CD4-positive, alpha-beta memory T cell (primary cell): Measurements from ENCODE around the gene KCNJ9. TPM values are rescaled to one million over a fixed set of nuclear protein-coding genes. Genes with fewer than 3 reads are reported as not detected.

Experiments used
- CTCF ChIA-PET: fragments of 350-600 bp; sonication (Branson Sonifier 250); formaldehyde crosslinking; loops from one replicate; lab custom pipeline; 2021; ENCODE audit warnings: inconsistent platforms; ENCODE audit not compliant: partially characterized antibody; lab: Charles Lee
- POLR2A ChIA-PET: fragments of 350-600 bp; sonication (Branson Sonifier 250); formaldehyde crosslinking; loops from one replicate; lab custom pipeline; 2021; ENCODE audit not compliant: partially characterized antibody; lab: Charles Lee
- DNase-seq, 5 donors: peaks; one replicate each; pipeline versions ENCODE4 v3.0.0 to v3.0.0-alpha.2; 2020 to 2022; ENCODE audit warnings: mixed read lengths in 1 of 5
- H3K27ac ChIP-seq: one replicate; pipeline ENCODE4 v1.7.0; 2013; ENCODE audit warnings: low read depth, low read length
- H3K27me3 ChIP-seq: 2 replicates; pipeline ENCODE4 v1.7.0; 2013; ENCODE audit warnings: mild to moderate bottlenecking, low read length, moderate library complexity; ENCODE audit not compliant: insufficient read depth
- H3K36me3 ChIP-seq: 2 replicates; pipeline ENCODE4 v1.7.0; 2013; ENCODE audit warnings: mild to moderate bottlenecking, low read length, moderate library complexity; ENCODE audit not compliant: insufficient read depth
- H3K4me1 ChIP-seq: 2 replicates; pipeline ENCODE4 v1.7.0; 2013; ENCODE audit warnings: mild to moderate bottlenecking, low read length, moderate library complexity; ENCODE audit not compliant: insufficient read depth
- H3K4me3 ChIP-seq, 2 donors: one replicate each; pipeline ENCODE4 v1.7.0; 2013; ENCODE audit warnings: low read length in 2 of 2, mild to moderate bottlenecking in 1 of 2
- H3K9me3 ChIP-seq, 2 donors: one replicate each; pipeline ENCODE4 v1.7.0; 2013; ENCODE audit warnings: low read length in 2 of 2, control low read depth in 1 of 2; ENCODE audit not compliant: control insufficient read depth in 1 of 2
- H3K27ac Mint-ChIP-seq, 7 donors: one replicate each; pipeline ENCODE4 v1.8.0; 2020 to 2021; ENCODE audit warnings: mixed read lengths in 7 of 7, mild to moderate bottlenecking in 6 of 7, inconsistent platforms in 3 of 7, moderate library complexity in 3 of 7
- H3K27me3 Mint-ChIP-seq, 2 donors: one replicate each; pipeline ENCODE4 v1.8.0; 2020 to 2021; ENCODE audit warnings: mixed read lengths in 2 of 2
- H3K36me3 Mint-ChIP-seq, 2 donors: one replicate each; pipeline ENCODE4 v1.8.0; 2020 to 2021; ENCODE audit warnings: mixed read lengths in 2 of 2, inconsistent platforms in 1 of 2, mild to moderate bottlenecking in 1 of 2
- H3K4me1 Mint-ChIP-seq, 4 donors: one replicate each; pipeline ENCODE4 v1.8.0; 2020 to 2021; ENCODE audit warnings: mixed read lengths in 4 of 4, mild to moderate bottlenecking in 1 of 4
- H3K4me3 Mint-ChIP-seq, 8 donors: one replicate each; pipeline ENCODE4 v1.8.0; 2020 to 2021; ENCODE audit warnings: mixed read lengths in 8 of 8, mild to moderate bottlenecking in 7 of 8, moderate library complexity in 6 of 8, inconsistent platforms in 3 of 8
- H3K9me3 Mint-ChIP-seq, 8 donors: one replicate each; pipeline ENCODE4 v1.8.0; 2020 to 2021; ENCODE audit warnings: mixed read lengths in 8 of 8, mild to moderate bottlenecking in 5 of 8, inconsistent platforms in 3 of 8, moderate library complexity in 1 of 8
- intact Hi-C: fragments of 100-400 bp; cut with micrococcal nuclease; formaldehyde crosslinking; loops from one replicate; pipeline ENCODE4 v1.15.1; 2023
- polyA plus RNA-seq, 2 donors: library from polyadenylated mRNA; unstranded; fragments of 300-500 nt; fragmentation: Illumina TruSeq; gene quantifications; one replicate each; pipeline ENCODE4 v1.2.3, GENCODE V29; 2021
- total RNA-seq, 2 experiments: library from RNA; stranded (reverse); gene quantifications; one replicate each; pipeline ENCODE4 v1.2.3, GENCODE V29; 2021

KCNJ9 gene
- total and polyA plus RNA-seq, 4 experiments from 2014 or later: not detected

- Mint-ChIP-seq H3K4me3 (no peak overlapping the region), H3K27me3 (peaks cover 8 to 16% of the 10 kb centered on the region in 2 donors), H3K36me3 (no peaks in the 10 kb centered on the region), H3K27ac (no peak overlapping the region), H3K4me1 (no peaks in the 10 kb centered on the region), H3K9me3 (no peaks in the 10 kb centered on the region)
- Histone ChIP-seq H3K4me3 (no peak overlapping the region), H3K36me3 (no peaks in the 10 kb centered on the region), H3K4me1 (no peaks in the 10 kb centered on the region), H3K27ac (no peak overlapping the region), H3K27me3 (no peaks in the 10 kb centered on the region), H3K9me3 (no peaks in the 10 kb centered on the region)
- ChIA-PET POLR2A (no interaction called here), CTCF (no interaction called here)
- no peak for DNase-seq
- intact Hi-C loops: no loop called here
These were observed 48.2 kb downstream of the KCNJ9 start for GRCh38 chr1:160129558-160129957.

GRCh38 chr1:160129966-160130365, 48.6 kb downstream of the KCNJ9 start:
- Histone ChIP-seq H3K36me3 (no peaks in the 10 kb centered on the region), H3K9me3 (no peaks in the 10 kb centered on the region)

GRCh38 chr1:160130486-160130885, 49.1 kb downstream of the KCNJ9 start:
- Histone ChIP-seq H3K27ac (no peak overlapping the region), H3K9me3 (no peaks in the 10 kb centered on the region), H3K36me3 (no peaks in the 10 kb centered on the region), H3K4me3 (no peak overlapping the region), H3K27me3 (no peaks in the 10 kb centered on the region), H3K4me1 (no peaks in the 10 kb centered on the region)
- CTCF ChIA-PET: no interaction called here
- DNase-seq: no peak
- no peaks in the 10 kb centered on the region for H3K9me3 Mint-ChIP-seq
- POLR2A ChIA-PET: no interaction called here
- H3K4me1 Mint-ChIP-seq: no peaks in the 10 kb centered on the region
- no peak overlapping the region for H3K4me3 Mint-ChIP-seq
- peaks cover 8 to 16% of the 10 kb centered on the region in 2 donors for H3K27me3 Mint-ChIP-seq
- intact Hi-C loops: no loop called here
- no peak overlapping the region for H3K27ac Mint-ChIP-seq
- no peaks in the 10 kb centered on the region for H3K36me3 Mint-ChIP-seq

More at GRCh38 chr1:160129966-160130365, 48.6 kb downstream of the KCNJ9 start:
- H3K27ac ChIP-seq: no peak overlapping the region
- ChIA-PET CTCF (no interaction called here), POLR2A (no interaction called here)
- H3K4me1 Mint-ChIP-seq: no peaks in the 10 kb centered on the region
- H3K4me1 ChIP-seq: no peaks in the 10 kb centered on the region
- H3K9me3 Mint-ChIP-seq: no peaks in the 10 kb centered on the region
- H3K27me3 Mint-ChIP-seq: peaks cover 8 to 16% of the 10 kb centered on the region in 2 donors
- no peak overlapping the region for H3K4me3 Mint-ChIP-seq
- H3K4me3 ChIP-seq: no peak overlapping the region
- no peak overlapping the region for H3K27ac Mint-ChIP-seq
- intact Hi-C loops: no loop called here
- no peak for DNase-seq
- H3K27me3 ChIP-seq: no peaks in the 10 kb centered on the region
- no peaks in the 10 kb centered on the region for H3K36me3 Mint-ChIP-seq

GRCh38 chr1:160130939-160131338, 49.6 kb downstream of the KCNJ9 start:
- Histone ChIP-seq H3K36me3 (no peaks in the 10 kb centered on the region), H3K9me3 (no peaks in the 10 kb centered on the region), H3K27me3 (no peaks in the 10 kb centered on the region), H3K27ac (no peak overlapping the region), H3K4me1 (no peaks in the 10 kb centered on the region), H3K4me3 (no peak overlapping the region)
- Mint-ChIP-seq H3K4me1 (no peaks in the 10 kb centered on the region), H3K9me3 (no peaks in the 10 kb centered on the region), H3K27me3 (peaks cover 8 to 16% of the 10 kb centered on the region in 2 donors), H3K27ac (no peak overlapping the region), H3K4me3 (no peak overlapping the region), H3K36me3 (no peaks in the 10 kb centered on the region)
- CTCF ChIA-PET: no interaction called here
- POLR2A ChIA-PET: no interaction called here
- no peak for DNase-seq
- intact Hi-C loops: no loop called here

- intact Hi-C loops: no loop called here
- Mint-ChIP-seq H3K27me3 (peaks cover 8 to 16% of the 10 kb centered on the region in 2 donors), H3K4me3 (no peak overlapping the region), H3K36me3 (no peaks in the 10 kb centered on the region), H3K4me1 (no peaks in the 10 kb centered on the region), H3K9me3 (no peaks in the 10 kb centered on the region), H3K27ac (no peak overlapping the region)
- no peaks in the 10 kb centered on the region for H3K36me3 ChIP-seq
- no peak overlapping the region for H3K4me3 ChIP-seq
- ChIA-PET CTCF (no interaction called here), POLR2A (no interaction called here)
- H3K27me3 ChIP-seq: no peaks in the 10 kb centered on the region
- DNase-seq: no peak
- no peak overlapping the region for H3K27ac ChIP-seq
- no peaks in the 10 kb centered on the region for H3K9me3 ChIP-seq
- H3K4me1 ChIP-seq: no peaks in the 10 kb centered on the region
These were observed 50.6 kb downstream of the KCNJ9 start for GRCh38 chr1:160131803-160132565.

GRCh38 chr1:160133990-160134770, 52.8 kb downstream of the KCNJ9 start:
- H3K9me3 Mint-ChIP-seq: no peaks in the 10 kb centered on the region
- Histone ChIP-seq H3K4me1 (no peaks in the 10 kb centered on the region), H3K27me3 (no peaks in the 10 kb centered on the region), H3K36me3 (no peaks in the 10 kb centered on the region), H3K9me3 (no peaks in the 10 kb centered on the region), H3K4me3 (no peak overlapping the region), H3K27ac (no peak overlapping the region)
- H3K27me3 Mint-ChIP-seq: peaks cover 6 to 14% of the 10 kb centered on the region in 2 donors
- CTCF ChIA-PET: no interaction called here
- intact Hi-C loops: no loop called here
- no peak overlapping the region for H3K4me3 Mint-ChIP-seq
- H3K36me3 Mint-ChIP-seq: no peaks in the 10 kb centered on the region
- DNase-seq: no peak
- H3K27ac Mint-ChIP-seq: no peak overlapping the region
- H3K4me1 Mint-ChIP-seq: no peaks in the 10 kb centered on the region
- POLR2A ChIA-PET: no interaction called here

GRCh38 chr1:160134791-160135572, 53.6 kb downstream of the KCNJ9 start:
- no peak overlapping the region for H3K4me3 ChIP-seq
- POLR2A ChIA-PET: no interaction called here
- Mint-ChIP-seq H3K27me3 (peaks cover 5 to 15% of the 10 kb centered on the region in 2 donors), H3K9me3 (no peaks in the 10 kb centered on the region), H3K27ac (no peak overlapping the region), H3K36me3 (no peaks in the 10 kb centered on the region), H3K4me1 (no peaks in the 10 kb centered on the region), H3K4me3 (no peak overlapping the region)
- DNase-seq: no peak
- no peaks in the 10 kb centered on the region for H3K4me1 ChIP-seq
- no peaks in the 10 kb centered on the region for H3K36me3 ChIP-seq
- CTCF ChIA-PET: no interaction called here
- intact Hi-C loops: no loop called here
- H3K27me3 ChIP-seq: no peaks in the 10 kb centered on the region
- H3K27ac ChIP-seq: no peak overlapping the region
- no peaks in the 10 kb centered on the region for H3K9me3 ChIP-seq
